ENCODE data around the gene PIR.

DNA sequence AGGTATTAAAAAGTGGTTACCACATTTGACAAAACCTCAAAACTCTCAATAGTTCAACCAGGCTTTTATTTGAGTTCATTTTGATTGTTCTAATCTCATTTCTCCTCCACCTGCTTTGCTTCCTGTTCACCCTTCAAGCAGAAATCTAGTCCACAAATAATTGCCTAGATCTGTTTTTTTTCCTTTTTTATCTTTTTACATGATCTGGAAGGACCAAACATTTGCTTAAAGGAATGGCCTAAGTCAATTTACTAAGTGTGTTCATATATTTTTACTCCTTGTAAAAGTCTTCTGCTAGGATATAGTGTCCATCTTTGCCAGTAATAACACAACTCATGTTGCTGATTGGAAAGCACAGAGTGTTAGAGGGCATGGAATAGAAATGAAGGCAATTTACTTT lies 82.7 kb downstream of the PIR start:
- no peak for TF ChIP-seq POLR2A (IDR thresholded peaks at IDR 0.05; ENCODE audit: control extremely low read depth in 1 of 2, low read depth in 2 of 2, low read length in 2 of 2)
- TF ChIP-seq, protein P1, sequence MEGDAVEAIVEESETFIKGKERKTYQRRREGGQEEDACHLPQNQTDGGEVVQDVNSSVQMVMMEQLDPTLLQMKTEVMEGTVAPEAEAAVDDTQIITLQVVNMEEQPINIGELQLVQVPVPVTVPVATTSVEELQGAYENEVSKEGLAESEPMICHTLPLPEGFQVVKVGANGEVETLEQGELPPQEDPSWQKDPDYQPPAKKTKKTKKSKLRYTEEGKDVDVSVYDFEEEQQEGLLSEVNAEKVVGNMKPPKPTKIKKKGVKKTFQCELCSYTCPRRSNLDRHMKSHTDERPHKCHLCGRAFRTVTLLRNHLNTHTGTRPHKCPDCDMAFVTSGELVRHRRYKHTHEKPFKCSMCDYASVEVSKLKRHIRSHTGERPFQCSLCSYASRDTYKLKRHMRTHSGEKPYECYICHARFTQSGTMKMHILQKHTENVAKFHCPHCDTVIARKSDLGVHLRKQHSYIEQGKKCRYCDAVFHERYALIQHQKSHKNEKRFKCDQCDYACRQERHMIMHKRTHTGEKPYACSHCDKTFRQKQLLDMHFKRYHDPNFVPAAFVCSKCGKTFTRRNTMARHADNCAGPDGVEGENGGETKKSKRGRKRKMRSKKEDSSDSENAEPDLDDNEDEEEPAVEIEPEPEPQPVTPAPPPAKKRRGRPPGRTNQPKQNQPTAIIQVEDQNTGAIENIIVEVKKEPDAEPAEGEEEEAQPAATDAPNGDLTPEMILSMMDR (IDR thresholded peaks at IDR 0.05; ENCODE audit: control extremely low read depth in 1 of 3, insufficient read depth in 1 of 3, low read depth in 1 of 3, low read length in 3 of 3) = no peak
- TF ChIP-seq, protein P2, sequence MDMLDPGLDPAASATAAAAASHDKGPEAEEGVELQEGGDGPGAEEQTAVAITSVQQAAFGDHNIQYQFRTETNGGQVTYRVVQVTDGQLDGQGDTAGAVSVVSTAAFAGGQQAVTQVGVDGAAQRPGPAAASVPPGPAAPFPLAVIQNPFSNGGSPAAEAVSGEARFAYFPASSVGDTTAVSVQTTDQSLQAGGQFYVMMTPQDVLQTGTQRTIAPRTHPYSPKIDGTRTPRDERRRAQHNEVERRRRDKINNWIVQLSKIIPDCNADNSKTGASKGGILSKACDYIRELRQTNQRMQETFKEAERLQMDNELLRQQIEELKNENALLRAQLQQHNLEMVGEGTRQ (IDR thresholded peaks at IDR 0.05; ENCODE audit: low read length) = no peak
- TF ChIP-seq EP300 (IDR thresholded peaks at IDR 0.05; ENCODE audit: borderline replicate concordance in 1 of 2, low read depth in 2 of 2, low read length in 2 of 2) = no peak
- TF ChIP-seq RAD21 (IDR thresholded peaks at IDR 0.05 in 1 of 2, conservative IDR thresholded peaks at IDR 0.05 in 1 of 2; ENCODE audit: low read depth in 2 of 2, low read length in 2 of 2) = no peak
- TF ChIP-seq CHD1 (IDR thresholded peaks at IDR 0.05; ENCODE audit: low read depth, low read length) = no peak
- TF ChIP-seq JUN (IDR thresholded peaks at IDR 0.05; ENCODE audit: low read depth, low read length) = no peak

Data from H1 (cell line).